AG04449 (cell line): ENCODE measurements around the gene HLF.

Experiments
- CTCF ChIA-PET: fragments of 350-600 bp; formaldehyde crosslinking; extraction: SDS; loops from one replicate; lab custom pipeline; 2021; ENCODE audit warnings: antibody characterized with exemption; lab: Yijun Ruan, JAX
- POLR2A ChIA-PET: fragments of 400-600, 350-600 bp; formaldehyde crosslinking; extraction: SDS; loops from one replicate; lab custom pipeline; 2020; ENCODE audit warnings: antibody characterized with exemption, inconsistent platforms; lab: Yijun Ruan, JAX
- DNase-seq: peaks from one replicate; pipeline ENCODE4 v3.0.0-alpha.2; 2010; ENCODE audit warnings: low read depth, low spot score
- H3K4me3 ChIP-seq: 2 replicates; pipeline ENCODE4 v1.5.1; 2011; ENCODE audit warnings: low read depth, mild to moderate bottlenecking, control low read depth, low read length
- TF ChIP-seq, protein P1 (sequence below): IDR thresholded peaks from one replicate; pipeline ENCODE4 v1.5.1; 2011; ENCODE audit warnings: mild to moderate bottlenecking, moderate library complexity, low read length, control low read depth, inconsistent platforms; ENCODE audit not compliant: insufficient read depth; ENCODE audit errors: missing control alignments

HLF gene, protein sequence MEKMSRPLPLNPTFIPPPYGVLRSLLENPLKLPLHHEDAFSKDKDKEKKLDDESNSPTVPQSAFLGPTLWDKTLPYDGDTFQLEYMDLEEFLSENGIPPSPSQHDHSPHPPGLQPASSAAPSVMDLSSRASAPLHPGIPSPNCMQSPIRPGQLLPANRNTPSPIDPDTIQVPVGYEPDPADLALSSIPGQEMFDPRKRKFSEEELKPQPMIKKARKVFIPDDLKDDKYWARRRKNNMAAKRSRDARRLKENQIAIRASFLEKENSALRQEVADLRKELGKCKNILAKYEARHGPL

DNA sequence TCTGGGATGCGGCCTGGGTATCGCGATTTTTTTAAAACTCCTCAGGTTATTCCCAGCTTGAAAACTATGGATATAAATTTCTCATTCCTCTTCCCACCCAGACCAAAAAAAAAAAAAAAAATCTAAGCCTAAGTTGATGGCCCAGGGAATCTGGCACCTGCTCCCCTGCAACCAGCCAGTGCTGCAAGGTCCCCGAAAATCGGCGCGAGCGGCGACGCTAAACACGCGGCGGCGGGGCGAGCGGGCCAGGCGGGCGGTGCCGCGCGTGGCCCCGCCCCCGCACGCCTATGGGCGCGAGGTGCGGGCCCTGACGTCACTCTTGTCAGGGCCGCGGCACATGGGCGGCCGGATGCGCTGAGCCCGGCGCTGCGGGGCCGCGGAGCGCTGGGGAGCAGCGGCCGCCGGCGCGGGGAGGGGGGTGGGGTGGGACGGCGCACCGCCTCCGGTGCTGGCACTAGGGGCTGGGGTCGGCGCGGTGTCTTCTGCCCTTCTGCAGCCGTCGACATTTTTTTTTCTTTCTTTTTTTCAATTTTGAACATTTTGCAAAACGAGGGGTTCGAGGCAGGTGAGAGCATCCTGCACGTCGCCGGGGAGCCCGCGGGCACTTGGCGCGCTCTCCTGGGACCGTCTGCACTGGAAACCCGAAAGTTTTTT, at the start of gene HLF:
Gene HLF (plus strand): TSS at position 316 of the 654 bp plus-strand sequence. CDS start 525 bp downstream, outside the sequence.
- no peak for DNase-seq
- CTCF ChIA-PET = interaction anchor here (1.1 kb wide), 1 partner anchor 27 kb away, joined by 4 read pairs; no protein-coding TSS in a partner anchor
- TF ChIP-seq, protein P1, sequence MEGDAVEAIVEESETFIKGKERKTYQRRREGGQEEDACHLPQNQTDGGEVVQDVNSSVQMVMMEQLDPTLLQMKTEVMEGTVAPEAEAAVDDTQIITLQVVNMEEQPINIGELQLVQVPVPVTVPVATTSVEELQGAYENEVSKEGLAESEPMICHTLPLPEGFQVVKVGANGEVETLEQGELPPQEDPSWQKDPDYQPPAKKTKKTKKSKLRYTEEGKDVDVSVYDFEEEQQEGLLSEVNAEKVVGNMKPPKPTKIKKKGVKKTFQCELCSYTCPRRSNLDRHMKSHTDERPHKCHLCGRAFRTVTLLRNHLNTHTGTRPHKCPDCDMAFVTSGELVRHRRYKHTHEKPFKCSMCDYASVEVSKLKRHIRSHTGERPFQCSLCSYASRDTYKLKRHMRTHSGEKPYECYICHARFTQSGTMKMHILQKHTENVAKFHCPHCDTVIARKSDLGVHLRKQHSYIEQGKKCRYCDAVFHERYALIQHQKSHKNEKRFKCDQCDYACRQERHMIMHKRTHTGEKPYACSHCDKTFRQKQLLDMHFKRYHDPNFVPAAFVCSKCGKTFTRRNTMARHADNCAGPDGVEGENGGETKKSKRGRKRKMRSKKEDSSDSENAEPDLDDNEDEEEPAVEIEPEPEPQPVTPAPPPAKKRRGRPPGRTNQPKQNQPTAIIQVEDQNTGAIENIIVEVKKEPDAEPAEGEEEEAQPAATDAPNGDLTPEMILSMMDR = no peak
- POLR2A ChIA-PET = no interaction called here
- H3K4me3 ChIP-seq = peak within 1 kb of the TSS; percentile 34

DNA sequence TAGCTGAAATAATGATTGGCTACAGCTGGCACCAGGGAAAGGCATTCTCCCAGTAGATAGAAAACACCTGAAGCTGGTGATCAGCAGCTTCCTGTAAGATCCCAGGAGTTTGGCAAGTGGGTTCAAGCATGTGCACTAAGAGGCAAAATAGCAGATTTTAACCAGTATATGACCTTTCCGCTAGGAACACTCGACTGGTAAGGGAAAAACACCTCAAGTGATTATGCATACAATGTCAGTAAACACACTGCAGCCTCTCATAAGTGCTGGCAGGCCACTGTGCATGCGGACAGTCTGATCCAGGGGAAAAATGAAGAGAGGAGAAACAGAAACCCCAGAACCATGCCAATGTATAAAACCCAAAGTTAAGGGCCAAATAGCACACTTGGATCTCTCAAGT, 49.0 kb upstream of the HLF start:
- ChIA-PET CTCF (no interaction called here), POLR2A (no interaction called here)
- no peak overlapping the region for H3K4me3 ChIP-seq
- no peak for DNase-seq
- TF ChIP-seq, protein P1 = no peak

DNA sequence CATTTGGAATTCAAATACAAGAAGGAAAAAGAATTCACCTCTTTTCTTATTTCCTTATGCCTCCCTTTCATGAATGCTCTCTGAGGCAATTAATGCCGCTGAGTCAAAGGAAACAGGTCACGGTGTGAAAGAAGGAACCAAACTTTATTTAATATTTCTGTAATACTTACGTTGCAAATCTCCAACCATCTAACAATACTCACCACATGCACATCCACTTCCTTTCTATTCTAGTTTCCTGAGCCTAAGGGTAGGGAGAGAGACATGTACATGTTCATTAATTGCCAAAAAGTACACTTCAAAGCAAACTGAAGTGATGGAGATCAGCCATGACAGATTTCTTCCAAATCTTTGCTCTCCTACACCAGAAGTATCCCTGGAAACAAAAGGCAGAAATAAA, 47.9 kb upstream of the HLF start:
- ChIA-PET POLR2A (no interaction called here), CTCF (no interaction called here)
- no peak overlapping the region for H3K4me3 ChIP-seq
- TF ChIP-seq, protein P1 = no peak
- DNase-seq = no peak

DNA sequence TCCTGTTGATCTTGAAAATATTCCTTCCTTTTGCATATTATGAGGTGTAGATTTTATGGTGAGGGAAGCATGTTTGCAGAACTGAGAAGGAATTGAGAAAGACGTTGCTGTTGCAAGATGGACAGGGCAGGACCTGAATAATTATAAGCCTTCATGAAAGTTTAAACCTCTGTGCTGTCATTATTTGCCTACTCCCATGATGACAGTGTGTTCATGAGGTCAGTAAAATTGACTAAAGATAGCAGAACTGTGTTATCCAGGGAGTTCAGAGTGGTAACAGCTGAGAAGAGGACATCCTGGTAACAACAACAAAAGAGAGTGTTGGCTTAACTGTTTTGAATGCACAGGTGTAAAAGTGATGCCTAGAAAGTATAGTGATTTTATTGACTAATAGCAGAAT, 45.3 kb upstream of the HLF start:
- TF ChIP-seq, protein P1 = no peak
- CTCF ChIA-PET = no interaction called here
- no peak for DNase-seq
- POLR2A ChIA-PET = no interaction called here
- no peak overlapping the region for H3K4me3 ChIP-seq

DNA sequence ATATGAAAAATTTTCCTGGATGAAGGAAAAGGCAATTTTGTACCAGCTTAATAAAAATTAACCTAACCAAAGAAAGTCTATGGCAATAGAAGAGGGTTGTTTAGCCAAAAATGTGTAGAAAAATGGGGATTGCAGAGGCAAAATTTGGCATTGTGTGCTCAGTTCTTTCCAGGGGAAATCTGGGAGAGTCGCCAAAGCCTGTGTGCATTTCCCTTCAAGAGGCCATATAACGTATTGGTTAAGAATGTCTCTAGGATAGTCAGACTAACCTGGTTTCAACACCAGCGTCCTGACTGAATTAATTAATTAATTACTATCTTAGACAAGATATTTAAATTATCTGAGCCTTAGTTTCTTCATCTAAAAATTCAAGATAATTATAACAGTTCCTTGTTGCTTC, 44.8 kb upstream of the HLF start:
- no peak overlapping the region for H3K4me3 ChIP-seq
- TF ChIP-seq, protein P1 = no peak
- ChIA-PET POLR2A (no interaction called here), CTCF (no interaction called here)
- DNase-seq = no peak

DNA sequence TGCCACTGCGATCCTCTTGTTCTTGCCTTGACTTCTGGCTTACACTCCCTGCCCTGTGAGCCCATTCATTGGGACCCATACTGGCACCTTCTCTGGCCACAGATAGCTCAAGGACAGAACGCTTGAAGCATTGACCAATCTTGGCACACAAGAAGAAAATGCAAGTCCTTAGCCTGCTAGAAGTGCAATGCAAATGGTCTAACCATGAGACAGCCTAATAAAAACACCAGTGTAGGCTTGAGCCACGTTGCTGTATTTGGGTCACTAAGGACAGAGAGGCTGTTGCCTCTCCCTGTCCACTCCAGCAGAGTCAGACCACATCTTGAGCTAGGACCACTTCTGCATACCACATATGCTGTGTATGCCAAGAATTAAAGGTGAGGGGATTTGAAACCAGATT, 41.2 kb upstream of the HLF start:
- CTCF ChIA-PET = no interaction called here
- H3K4me3 ChIP-seq = no peak overlapping the region
- DNase-seq = no peak
- TF ChIP-seq, protein P1 = no peak
- POLR2A ChIA-PET = no interaction called here
